ENCODE measurements around the gene GNAQ.

- TF ChIP-seq CTCF (IDR thresholded peaks at IDR 0.05) (no peak), POLR2A (IDR thresholded peaks at IDR 0.05) (no peak)
These were observed 153.6 kb downstream of the GNAQ start for GRCh38 chr9:77877976-77878375.

All from body of pancreas (tissue), 4 donors.